ENCODE measurements around the gene DEPP1. TPM values are rescaled to one million over a fixed set of nuclear protein-coding genes. Genes with fewer than 3 reads are reported as not detected.
A peak's percentile ranks its signal among the peaks of the same experiment; 100 is the strongest.

DEPP1 gene
- total and polyA plus RNA-seq, 7 donors, result 16.0 to 294 (median 53.7) TPM

DNA sequence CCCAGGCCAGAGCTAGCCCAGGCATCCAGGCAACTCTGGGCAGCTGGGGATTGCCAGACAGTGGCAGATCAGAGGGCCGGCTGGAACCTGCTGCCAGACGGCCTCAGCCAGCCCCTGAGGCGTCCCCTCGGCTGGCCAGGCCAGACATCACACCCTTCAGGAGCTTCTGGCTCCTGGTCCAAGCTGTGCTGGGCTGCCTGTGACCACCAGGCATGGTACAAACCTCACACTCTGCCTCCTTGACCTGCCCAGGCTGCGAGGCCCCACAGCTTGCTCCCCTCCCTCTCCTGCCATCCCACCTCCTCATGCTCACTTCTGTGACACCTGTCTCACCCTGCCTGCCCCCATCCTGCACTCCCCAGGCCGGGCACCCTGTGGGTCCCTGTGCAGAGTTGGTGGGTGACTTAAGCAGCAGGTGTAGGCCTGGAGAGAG lies 5.7 kb downstream of the DEPP1 start:
- no peak overlapping the region for H3K4me3 ChIP-seq
- intact Hi-C loops (cut with DNase I), result no loop called here
- peak overlapping the region; percentile 88 to 92 (median 90) for H3K27ac ChIP-seq
- peaks cover 8 to 51% (median 15%) of the 10 kb centered on the region in 4 donors for H3K36me3 ChIP-seq
- no peaks in the 10 kb centered on the region for H3K9me3 ChIP-seq
- DNase-seq, result peak; percentile 67
- no peak for TF ChIP-seq CTCF (IDR thresholded peaks at IDR 0.05)
- TF ChIP-seq POLR2AphosphoS5 (IDR thresholded peaks at IDR 0.05), result peak in 2 of 4 donors; percentile 10 to 17
- 87 to 90% methylated on average over 6 of the region's 6 CpGs for WGBS, 2 donors
- H3K27me3 ChIP-seq, result no peaks in the 10 kb centered on the region
- peaks cover 0 to 48% (median 45%) of the 10 kb centered on the region in 4 donors for H3K4me1 ChIP-seq

- no peaks in the 10 kb centered on the region for H3K27me3 ChIP-seq
- H3K27ac ChIP-seq, result peak overlapping the region; percentile 31 to 92 (median 90)
- peak; percentile 66 for DNase-seq
- intact Hi-C loops (cut with DNase I), result no loop called here
- no peaks in the 10 kb centered on the region for H3K9me3 ChIP-seq
- 97% methylated on average over 12 of the region's 12 CpGs for WGBS, 2 donors
- no peak for TF ChIP-seq POLR2AphosphoS5 (IDR thresholded peaks at IDR 0.05)
- no peak for TF ChIP-seq EP300 (IDR thresholded peaks at IDR 0.05)
- TF ChIP-seq CTCF (IDR thresholded peaks at IDR 0.05), result no peak
- no peak for TF ChIP-seq POLR2A (IDR thresholded peaks at IDR 0.05)
- peaks cover 7 to 43% (median 12%) of the 10 kb centered on the region in 4 donors for H3K36me3 ChIP-seq
- H3K4me1 ChIP-seq, result peaks cover 0 to 48% (median 41%) of the 10 kb centered on the region in 4 donors
- H3K4me3 ChIP-seq, result no peak overlapping the region
Observed at GRCh38 chr10:44971935-44972757, 6.5 kb downstream of the DEPP1 start.

DNA sequence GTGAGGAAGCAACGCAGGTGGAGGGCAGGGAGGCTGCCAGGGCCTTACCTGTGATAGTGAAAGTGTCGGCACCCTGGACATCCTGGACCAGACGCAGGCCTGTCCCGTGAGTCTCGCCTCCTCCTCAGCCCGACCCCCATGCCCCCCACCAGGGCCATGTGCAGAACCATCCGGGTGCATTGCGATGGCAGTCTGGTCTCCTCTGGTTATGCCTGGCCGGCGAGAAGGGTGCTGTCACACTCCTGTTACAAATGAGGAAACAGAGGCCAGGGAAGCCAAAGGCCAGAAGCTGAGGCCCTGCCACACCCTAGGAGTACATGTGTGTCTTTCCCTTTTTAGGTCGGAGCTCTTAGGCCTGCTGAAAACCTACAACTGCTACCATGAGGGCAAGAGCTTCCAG lies 7.2 kb downstream of the DEPP1 start:
- peaks cover 3 to 36% (median 11%) of the 10 kb centered on the region in 4 donors for H3K36me3 ChIP-seq
- WGBS, 2 donors, result 91 to 93% methylated on average over 11 of the region's 11 CpGs
- H3K27ac ChIP-seq, result peak overlapping the region in 1 of 4 donors; percentile 2
- no peak overlapping the region for H3K4me3 ChIP-seq
- no peaks in the 10 kb centered on the region for H3K27me3 ChIP-seq
- intact Hi-C loops (cut with DNase I), result no loop called here
- no peaks in the 10 kb centered on the region for H3K9me3 ChIP-seq
- peaks cover 0 to 45% (median 37%) of the 10 kb centered on the region in 4 donors for H3K4me1 ChIP-seq
- peak; percentile 65 for DNase-seq
- TF ChIP-seq POLR2AphosphoS5 (IDR thresholded peaks at IDR 0.05) (no peak), CTCF (IDR thresholded peaks at IDR 0.05) (no peak), EP300 (IDR thresholded peaks at IDR 0.05) (no peak), POLR2A (IDR thresholded peaks at IDR 0.05) (no peak)

DNA sequence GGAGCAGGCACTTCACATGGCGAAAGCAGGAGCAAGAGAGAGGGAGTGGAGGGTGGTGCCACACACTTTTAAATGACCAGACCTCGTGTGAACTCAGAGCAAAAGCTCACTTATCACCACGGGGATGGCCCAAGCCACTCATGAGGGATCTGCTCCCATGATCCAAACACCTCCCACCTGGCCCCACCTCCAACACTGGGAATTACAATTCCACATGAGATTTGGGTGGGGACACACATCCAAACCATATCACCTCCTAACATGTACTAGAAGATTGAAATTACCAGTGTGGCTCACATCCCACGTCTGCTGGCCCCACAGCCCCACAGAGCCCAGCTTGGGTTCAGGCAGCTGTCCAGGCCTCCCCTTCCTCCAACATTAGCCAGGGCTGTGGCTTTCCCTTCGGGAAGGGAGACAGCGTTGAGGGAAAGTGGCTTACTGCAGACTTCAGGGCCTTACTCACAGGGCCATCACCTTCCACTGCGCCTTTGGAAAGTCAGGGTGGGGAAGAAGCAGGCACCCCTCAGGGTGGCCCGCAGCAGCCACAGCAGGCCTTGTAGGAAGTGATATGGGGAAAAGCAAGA lies 7.7 kb downstream of the DEPP1 start:
- Histone ChIP-seq H3K9me3 (no peaks in the 10 kb centered on the region), H3K4me1 (peaks cover 0 to 45% (median 34%) of the 10 kb centered on the region in 4 donors), H3K27me3 (no peaks in the 10 kb centered on the region), H3K27ac (peak overlapping the region in 1 of 4 donors; percentile 2), H3K4me3 (no peak overlapping the region), H3K36me3 (peaks cover 3 to 35% (median 11%) of the 10 kb centered on the region in 4 donors)
- intact Hi-C loops (cut with DNase I), result no loop called here
- DNase-seq, result no peak
- TF ChIP-seq CTCF (IDR thresholded peaks at IDR 0.05) (no peak), EP300 (IDR thresholded peaks at IDR 0.05) (no peak)
- WGBS, 2 donors, result 89 to 93% methylated on average over 8 of the region's 8 CpGs
